HTERT RPE-1 (cell line): ENCODE results near the gene ZBTB34.

Source experiments
- in situ Hi-C: fragments of 300-500 bp; cut with MboI; formaldehyde crosslinking; loops from 4 replicates; pipeline ENCODE4 v1.14.3; 2020; ENCODE audit warnings: low sequenced_read_pairs

ZBTB34 gene

DNA sequence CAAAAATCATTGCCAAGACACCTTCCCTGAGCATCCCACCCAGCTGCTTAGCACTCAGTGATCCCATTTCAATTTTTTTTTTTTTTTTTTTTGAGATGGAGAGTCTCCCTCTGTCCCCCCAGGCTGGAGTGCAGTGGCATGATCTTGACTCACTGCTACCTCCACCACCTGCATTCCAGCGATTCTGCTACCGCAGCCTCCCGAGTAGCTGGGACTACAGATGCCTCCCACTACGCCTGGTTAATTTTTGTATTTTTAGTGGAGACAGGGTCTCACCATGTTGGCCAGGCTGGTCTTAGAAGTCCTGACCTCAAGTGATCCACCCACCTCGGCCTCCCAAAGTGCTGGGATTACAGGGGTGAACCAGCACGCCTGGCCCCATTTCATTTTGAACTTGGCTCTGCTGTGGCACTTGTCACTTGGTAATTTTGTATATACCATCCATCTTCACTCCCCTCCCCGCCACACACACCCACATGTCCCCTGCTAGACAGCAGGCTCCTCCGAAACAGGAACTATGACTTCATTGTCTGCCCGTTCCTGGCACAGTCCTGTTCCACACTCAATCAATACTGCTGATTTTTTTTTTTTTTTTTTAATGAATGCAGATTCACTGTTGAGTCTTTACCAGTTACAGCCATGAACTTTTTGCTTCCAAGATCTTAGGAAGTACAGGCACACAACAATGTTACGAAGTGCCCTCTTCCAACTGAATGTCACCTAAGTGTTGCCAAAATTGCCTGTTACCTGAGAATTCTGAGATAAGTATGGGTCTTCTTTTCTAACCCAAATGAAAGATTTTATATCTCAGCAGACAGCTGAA is 17.3 kb upstream of the ZBTB34 start:
- in situ Hi-C loops, result no loop called here

DNA sequence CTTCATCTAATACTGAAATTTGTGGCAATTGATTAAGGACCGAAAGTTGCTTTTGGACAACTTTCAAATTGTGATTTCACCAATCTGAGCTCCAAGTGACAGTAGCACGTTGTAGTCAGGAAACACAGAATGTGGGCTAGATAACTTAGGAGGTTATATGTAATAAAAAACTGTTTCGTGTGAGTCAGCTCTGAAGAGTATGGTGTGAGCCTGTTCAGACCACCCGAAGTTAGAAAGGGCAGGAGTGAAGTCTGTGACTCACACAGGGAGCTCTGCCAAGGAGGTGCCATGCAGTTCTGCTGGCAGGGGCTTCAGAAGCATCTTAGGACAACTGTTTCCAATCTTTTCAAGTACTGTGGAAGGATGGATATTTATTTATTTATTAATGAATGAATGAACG is 16.4 kb upstream of the ZBTB34 start:
- in situ Hi-C loops, result no loop called here

DNA sequence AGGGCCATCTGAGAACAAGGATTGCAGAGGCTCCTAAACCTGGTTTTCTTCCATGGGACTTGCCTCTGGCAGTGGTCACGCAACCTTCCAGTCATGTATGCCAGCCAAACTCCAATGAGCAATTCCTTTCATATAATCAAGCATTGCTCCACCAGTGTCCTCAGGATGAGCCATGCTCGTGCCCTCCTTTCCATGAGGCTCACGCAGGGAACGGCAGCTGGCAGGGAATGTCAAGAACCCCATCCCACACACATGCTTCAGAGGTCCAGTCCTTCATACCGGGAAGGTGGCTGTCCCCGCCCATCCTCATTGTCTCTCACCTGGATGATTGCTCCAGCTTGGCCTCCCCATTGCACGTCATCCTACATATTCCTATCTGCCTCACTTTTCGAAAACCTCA is 13.4 kb upstream of the ZBTB34 start:
- in situ Hi-C loops, result no loop called here

- in situ Hi-C loops, result no loop called here
These were observed 10.7 kb upstream of the ZBTB34 start for GRCh38 chr9:126849591-126850225.

DNA sequence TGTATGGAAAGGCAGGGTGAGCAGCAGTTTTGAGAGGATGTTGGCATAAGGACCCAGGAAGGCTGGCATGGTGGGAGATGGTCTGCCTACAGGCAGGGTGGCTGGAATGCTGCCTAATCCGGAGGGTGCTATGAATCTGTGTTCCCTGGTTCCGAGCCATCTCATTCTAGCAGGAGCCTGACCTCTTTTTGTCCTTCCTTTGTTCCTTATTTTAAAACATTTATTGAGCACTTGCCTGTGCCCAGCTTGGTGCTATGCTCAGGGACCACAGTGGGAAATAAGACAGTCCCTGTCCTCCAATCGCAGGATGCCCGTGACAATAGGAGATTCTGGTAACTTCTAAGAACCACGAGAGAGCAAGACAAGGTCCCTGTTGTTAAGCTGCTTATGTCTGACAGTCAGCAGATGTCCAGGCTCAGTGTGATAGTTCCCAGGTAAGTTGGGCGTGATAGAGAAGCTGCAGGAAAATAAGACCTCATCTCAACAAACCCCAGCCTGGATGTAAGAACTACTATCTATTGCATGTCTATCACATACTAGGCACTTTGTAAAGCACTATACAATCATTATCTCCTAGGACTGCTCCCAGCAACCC is 9.1 kb upstream of the ZBTB34 start:
- in situ Hi-C loops, result no loop called here

DNA sequence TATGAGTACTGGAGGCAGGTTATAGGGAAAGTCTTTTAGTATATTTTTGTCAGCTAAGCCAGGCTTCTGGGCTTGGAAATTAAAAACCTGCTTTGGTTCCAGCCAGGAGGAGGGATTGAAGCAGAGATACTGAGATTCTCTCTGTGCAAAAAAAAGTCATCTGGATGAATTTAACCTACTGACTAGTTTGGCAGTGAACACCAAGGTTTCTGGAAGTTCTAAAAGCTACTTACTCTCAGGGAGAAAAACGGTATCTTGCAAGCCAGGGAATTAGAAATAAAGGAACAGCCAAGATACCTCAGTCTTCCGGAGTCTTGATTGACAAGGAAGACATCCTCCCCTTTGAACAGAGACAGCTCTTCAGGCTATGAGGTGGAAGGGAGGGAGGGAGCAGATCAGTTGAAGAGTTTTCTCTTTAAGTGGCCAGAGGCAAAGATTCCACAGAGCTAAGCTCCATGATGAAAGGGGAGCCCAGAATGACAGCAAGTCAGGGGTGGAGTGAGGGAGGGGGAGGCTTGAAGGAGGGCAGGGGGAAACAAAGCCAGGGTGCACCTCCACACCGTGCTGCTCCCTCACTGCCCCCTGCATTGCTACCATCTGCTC is 8.3 kb upstream of the ZBTB34 start:
- in situ Hi-C loops, result no loop called here

- in situ Hi-C loops, result no loop called here
These were observed 6.8 kb upstream of the ZBTB34 start for GRCh38 chr9:126853667-126854066.

GRCh38 chr9:126854734-126855133 is 5.7 kb upstream of the ZBTB34 start:
- in situ Hi-C loops, result no loop called here

- in situ Hi-C loops, result no loop called here
These were observed 4.0 kb upstream of the ZBTB34 start for GRCh38 chr9:126856326-126856877.

- in situ Hi-C loops, result no loop called here
These were observed 3.0 kb upstream of the ZBTB34 start for GRCh38 chr9:126857261-126857960.

DNA sequence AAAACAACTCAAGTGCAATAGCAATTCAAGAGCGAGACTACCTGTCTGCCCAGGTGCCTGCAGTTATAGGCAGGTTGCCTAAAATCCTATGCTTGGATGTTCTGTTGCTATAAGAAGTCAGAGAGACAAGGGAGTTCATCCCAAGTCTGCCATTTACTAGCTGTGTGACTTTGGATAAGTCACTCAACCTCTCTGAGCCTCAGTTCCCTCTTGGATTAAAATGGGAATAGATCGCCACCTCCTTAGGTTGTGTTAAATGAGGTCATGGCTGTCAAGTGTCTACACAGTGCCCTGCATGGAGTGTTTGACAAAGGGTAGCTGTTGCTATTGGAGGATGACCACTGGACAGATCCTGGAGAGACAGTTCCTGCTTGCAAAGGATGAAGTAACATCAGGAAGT is 1.3 kb upstream of the ZBTB34 start:
- in situ Hi-C loops, result no loop called here

DNA sequence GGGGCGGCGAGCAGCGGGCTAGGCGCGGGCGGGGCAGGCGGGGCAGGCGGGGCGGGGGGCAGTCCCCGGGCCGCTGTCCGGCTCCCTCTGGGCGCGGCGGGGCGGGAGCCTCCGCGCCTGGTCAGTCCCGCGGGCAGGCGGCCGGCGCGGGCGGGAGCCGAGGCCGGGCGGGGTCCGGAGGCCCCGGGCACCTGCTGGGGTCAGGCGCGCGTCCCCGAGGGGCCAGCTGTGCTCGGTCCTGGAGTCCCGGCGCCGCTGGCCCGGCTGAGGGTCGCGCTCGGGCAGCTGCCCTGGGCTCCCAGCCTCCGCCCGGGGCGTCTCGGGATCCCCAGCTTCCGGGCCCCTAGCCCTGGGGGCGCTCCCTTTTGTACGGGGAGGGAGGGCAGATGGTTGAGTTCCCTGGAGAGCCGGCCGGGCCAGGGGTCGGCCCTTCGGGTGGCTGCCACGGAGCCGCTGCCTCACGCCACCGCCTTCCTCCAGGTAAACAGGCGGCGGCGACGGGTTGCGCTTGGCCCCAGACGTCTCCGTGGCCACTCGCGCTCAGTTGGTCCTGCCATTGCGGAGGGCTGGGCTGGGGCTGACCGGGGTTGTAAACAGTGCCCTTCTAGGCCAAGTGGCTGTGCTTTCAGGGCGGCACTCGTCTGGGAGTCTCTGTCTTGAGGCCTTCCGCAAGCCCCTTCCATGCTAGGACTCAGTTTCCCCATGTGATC is 473 bp downstream of the ZBTB34 start:
- in situ Hi-C loops, result no loop called here

- in situ Hi-C loops, result no loop called here
These were observed 1.3 kb downstream of the ZBTB34 start for GRCh38 chr9:126861707-126862103.

DNA sequence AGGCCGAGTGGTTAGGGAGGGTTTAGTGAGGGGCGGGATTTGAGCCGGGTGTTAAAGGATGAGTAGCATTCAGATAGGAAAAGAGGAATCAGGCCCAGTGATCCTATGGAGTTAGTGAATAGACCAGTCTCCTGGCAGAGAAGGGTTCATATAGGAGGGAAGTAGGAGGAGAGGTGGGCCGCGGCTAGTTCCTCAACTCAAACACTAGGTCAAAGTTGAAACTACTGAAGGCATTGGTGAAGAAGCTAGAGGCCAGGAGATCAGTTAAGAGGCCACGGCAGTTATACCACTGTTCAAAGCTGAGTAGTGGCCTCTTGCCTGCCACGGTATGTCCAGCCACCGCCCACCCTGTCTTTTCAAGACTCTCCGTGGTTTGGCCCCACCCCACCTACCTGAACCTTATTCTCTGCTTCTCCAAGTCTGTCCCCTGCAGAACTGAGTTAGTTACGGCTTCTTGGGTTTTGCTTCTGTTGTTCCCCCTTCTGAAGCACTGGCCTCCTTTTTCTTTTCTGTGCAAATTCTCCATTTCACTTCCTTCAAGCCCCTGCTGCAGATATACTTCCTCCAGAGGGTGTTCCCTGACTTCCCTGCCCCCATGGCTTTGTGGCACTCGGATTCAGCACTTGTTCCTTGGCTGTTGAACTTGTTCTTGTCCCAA is 1.8 kb downstream of the ZBTB34 start:
- in situ Hi-C loops, result no loop called here

DNA sequence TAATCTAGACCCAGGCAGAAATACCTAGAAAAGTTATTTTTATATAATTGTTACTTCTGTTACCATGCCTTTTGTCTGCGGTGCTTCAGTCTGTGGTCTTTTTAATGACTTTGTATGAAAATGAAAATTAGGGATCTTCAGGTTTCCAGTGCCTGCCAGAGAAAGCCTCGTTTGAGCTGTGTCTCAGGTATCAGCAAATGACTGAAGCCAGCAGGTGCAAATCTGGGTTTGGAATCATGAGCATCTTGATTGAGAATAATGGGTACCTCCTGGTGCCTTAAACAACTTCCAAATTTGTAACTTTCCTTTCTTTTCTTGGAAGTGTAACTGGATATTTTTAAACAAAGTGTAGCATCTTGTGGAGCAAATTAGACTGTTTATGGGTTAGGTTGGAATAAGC is 4.3 kb downstream of the ZBTB34 start:
- in situ Hi-C loops, result no loop called here

GRCh38 chr9:126869368-126869767 is 8.9 kb downstream of the ZBTB34 start:
- in situ Hi-C loops, result no loop called here

- in situ Hi-C loops, result no loop called here
These were observed 12.1 kb downstream of the ZBTB34 start for GRCh38 chr9:126872516-126872915.

- in situ Hi-C loops, result no loop called here
These were observed 14.3 kb downstream of the ZBTB34 start for GRCh38 chr9:126874546-126875314.
